D341Med (cell line): ENCODE data around the gene AMER2.
A peak's percentile ranks its signal among the peaks of the same experiment; 100 is the strongest.
"Not testable (repeated sequence)": the region's sequence is repeated elsewhere in the genome, so short reads cannot be mapped to it uniquely, and the experiment has no call there.

Experiments
- DNase-seq: peaks from one replicate; pipeline ENCODE4 v3.0.0; 2012; ENCODE audit warnings: low spot score

AMER2 gene

GRCh38 chr13:25180775-25181537 is 8.9 kb upstream of the AMER2 start:
- DNase-seq = no peak

GRCh38 chr13:25179832-25180774 is 8.0 kb upstream of the AMER2 start:
- no peak for DNase-seq

- no peak for DNase-seq
Observed at GRCh38 chr13:25179011-25179410, 6.9 kb upstream of the AMER2 start.

- DNase-seq = no peak
Observed at GRCh38 chr13:25178070-25178469, 6.0 kb upstream of the AMER2 start.

DNA sequence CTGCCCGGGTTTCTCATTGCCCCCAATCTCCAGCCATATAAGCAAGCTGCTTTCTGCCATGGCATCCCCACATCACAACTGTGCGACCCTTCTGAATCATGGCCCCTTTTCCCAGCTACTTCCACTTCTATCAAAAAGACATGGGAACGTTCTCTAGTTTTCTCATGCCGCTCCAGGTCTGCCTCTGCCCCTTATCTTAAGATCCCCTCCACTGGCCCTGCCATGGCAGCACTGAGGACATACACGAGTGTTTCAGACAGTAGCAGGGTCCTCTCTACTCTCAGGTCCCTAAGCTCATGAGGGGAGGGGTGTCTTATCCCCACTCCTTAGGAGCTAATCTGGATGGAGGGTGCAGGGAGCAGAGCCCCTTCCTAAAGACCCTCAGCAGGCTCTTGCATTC is 5.5 kb upstream of the AMER2 start:
- no peak for DNase-seq

- DNase-seq = no peak
Observed at GRCh38 chr13:25177012-25177411, 4.9 kb upstream of the AMER2 start.

- no peak for DNase-seq
Observed at GRCh38 chr13:25175431-25175830, 3.3 kb upstream of the AMER2 start.

GRCh38 chr13:25175026-25175425 is 2.9 kb upstream of the AMER2 start:
- no peak for DNase-seq

DNA sequence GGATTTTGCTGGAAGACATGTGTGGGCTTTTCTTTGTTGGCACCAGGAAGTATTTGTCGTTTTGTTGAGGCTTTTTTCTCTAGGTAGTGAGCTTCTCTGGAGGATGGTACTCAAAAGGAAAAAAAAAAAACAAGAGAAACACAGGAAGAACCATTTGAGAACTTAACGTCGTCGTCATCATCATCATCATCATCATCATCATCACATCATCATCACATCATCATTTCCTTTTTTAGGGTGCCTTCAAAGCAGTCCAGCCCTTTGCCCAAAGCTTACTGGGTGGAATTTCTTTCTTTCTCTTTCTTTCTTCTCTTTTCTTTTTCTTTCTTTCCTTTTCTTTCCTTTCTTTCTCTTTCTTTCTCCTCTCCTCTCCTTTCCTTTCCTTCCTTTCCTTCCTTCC is 2.2 kb upstream of the AMER2 start:
- no peak for DNase-seq

DNA sequence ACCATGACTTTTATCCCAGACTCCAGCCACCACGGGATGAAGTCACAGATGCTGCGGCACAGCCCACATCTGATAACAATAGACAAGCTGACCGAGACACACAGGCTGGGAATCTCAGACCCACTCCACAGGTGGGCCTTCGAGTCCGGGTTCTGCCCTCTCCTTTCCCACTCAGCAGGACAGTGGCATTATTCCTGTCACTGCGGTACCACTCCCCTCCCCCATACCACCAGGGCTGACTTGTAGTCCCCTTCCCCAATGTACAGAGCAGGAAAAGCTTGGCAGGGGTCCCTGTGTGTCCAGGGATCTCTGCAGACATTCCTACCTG is 179 bp upstream of the AMER2 start:
- DNase-seq = peak; percentile 74

GRCh38 chr13:25171170-25171516 is 945 bp downstream of the AMER2 start:
- no peak for DNase-seq

GRCh38 chr13:25170554-25171111 is 1.5 kb downstream of the AMER2 start:
- peak; percentile 56 for DNase-seq

- DNase-seq = no peak
Observed at GRCh38 chr13:25169951-25170553, 2.0 kb downstream of the AMER2 start.

DNA sequence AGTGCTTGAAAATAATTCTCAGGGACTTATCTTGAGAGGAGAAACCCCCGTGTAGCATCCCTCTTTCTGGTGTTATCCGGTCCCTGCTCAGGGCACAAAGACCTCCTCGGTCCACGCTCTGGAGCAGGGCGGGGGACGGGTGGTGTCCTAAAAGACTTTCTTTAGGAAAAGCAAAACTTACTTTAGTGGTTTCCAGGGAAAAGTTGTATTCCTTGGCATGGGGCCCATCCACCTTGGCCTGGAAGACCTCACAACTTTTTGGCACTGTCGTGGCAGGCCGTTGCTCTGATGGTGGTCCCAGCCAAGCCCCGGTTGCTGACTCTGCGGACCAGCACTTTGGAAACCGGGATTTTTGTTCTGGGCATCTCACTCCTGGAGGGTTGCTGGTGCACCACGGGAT is 2.7 kb downstream of the AMER2 start:
- DNase-seq = no peak

GRCh38 chr13:25168790-25169189 is 3.3 kb downstream of the AMER2 start:
- DNase-seq = no peak

DNA sequence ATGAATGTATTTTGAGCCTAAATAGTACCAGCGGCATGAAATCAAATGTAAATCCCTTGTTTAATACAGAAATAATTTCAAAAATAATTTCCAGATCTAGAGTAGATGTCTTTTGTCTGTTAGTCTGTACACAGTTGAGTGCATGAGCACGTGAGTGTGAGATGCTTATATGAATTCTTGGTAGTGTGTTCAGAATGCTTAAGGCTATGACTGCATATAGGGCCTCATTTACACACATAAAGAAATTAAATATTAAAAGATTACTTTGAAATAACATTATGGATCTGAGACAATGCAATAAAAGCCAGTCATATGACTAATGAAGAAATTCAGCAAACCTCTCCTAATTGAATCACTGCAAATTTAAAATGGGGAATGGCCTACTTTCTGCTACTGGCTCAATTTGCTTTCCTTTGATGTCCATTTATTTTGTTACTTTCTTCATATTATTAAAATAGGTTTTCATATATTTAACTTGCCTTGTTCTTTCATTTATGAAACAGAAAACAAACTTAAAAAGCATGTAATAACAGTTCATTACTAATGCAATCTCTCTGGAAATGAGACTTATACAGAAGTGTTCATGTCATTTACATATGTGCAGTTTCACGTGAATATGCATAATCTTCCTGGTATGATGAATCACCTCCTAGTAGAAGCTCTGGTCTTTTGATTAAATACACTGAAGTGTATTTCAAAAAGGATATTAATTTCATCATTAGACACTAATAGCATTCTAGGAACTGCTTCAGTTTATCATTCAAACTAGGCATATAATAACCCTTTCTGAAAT is 4.5 kb downstream of the AMER2 start:
- no peak for DNase-seq

GRCh38 chr13:25166306-25166705 is 5.8 kb downstream of the AMER2 start:
- no peak for DNase-seq

- DNase-seq = no peak
Observed at GRCh38 chr13:25165663-25166062, 6.4 kb downstream of the AMER2 start.

DNA sequence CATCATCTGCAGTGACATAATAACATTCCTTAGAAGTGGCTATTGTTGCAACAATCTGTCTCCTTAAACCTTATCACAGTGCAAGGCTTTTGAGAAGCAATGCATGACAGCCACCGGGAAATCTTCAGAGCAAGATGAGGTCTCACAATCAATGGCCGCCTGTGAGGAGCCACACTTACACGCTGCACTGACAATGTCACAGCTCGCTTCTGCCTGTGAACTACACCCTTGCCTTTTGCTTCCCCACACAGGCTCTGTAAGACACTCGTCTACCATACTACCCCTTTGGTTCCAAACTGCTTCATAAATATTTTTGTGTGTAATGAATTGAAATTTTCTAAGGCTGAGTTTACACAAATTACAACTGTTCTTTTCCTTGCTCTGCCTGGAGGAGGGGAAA is 6.9 kb downstream of the AMER2 start:
- DNase-seq = not testable (repeated sequence)

DNA sequence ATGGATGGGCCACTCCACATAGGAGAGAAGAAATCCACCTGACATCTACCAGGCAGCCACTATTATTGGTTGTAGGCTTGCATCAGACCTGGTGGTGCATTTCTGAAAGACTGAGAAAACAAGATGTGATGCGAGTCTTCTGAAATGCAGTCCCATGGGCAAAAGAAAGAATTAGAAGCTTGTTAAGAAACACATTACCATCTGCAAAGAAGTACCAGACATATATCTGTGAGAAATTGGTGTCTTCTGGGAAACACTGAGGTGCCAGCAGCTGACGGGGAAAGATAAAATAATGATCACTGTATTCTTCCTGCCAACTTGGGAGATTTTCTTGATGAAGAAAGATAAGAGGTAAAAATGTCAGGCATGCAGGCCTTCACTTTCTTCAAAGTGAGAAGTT is 14.4 kb downstream of the AMER2 start:
- no peak for DNase-seq

DNA sequence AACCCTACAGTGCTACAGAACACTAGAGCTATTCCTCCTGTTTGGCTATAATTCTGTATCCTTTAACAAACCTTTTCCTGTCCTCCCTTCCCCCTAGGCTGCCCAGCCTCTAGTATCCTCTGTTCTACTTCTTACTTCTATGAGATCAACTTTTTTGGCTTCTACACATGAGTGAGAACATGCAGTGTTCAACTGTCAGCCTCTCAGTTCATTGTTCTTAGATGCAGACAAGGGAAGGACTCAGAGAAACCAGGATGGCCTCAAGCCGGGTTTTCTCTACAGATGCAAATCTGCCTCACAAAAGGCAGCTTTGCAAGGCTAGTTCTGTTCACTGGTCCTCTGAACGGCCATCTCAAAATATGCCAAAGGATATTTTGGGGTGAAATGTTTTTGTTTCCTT is 18.4 kb downstream of the AMER2 start:
- DNase-seq = no peak

- DNase-seq = no peak
Observed at GRCh38 chr13:25151626-25152195, 20.4 kb downstream of the AMER2 start.
